Renal pelvis (tissue), 4 donors: ENCODE results near the gene EDN3. TPM values are rescaled to one million over a fixed set of nuclear protein-coding genes. Genes with fewer than 3 reads are reported as not detected.

Experiments used
- DNase-seq: peaks from one replicate; pipeline ENCODE4 v3.0.0-alpha.2; 2013
- polyA plus RNA-seq, 3 donors: library from polyadenylated mRNA; unstranded; fragments of 120-200 nt; gene quantifications; one replicate each; pipeline ENCODE4 v1.2.1, GENCODE V29; 2013; ENCODE audit not compliant: insufficient read length in 3 of 3

Gene EDN3
- polyA plus RNA-seq, 3 donors, result 5.0 to 6.1 (median 5.1) TPM

- DNase-seq, result no peak
These were observed 5.7 kb downstream of the EDN3 start for GRCh38 chr20:59305908-59306655.

DNA sequence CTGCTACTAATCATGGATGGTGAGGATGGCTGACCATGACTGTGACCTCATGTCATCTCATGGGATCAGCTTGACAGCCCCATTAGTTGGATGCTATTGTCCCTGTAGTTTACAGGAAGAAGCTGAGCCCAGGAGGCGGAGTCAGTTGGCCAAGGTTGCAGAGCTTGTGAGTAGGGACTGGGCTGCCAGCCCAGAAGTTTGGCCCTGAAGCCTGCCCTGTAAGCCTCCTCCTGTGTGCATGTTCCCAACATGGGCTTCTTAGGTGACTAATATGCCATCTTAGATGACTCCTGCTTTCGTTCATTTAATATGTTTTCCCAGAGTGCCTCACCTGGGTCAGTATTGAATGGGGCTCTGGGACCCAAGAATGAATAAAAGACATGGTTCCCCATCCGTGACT, 6.9 kb downstream of the EDN3 start:
- DNase-seq, result no peak

DNA sequence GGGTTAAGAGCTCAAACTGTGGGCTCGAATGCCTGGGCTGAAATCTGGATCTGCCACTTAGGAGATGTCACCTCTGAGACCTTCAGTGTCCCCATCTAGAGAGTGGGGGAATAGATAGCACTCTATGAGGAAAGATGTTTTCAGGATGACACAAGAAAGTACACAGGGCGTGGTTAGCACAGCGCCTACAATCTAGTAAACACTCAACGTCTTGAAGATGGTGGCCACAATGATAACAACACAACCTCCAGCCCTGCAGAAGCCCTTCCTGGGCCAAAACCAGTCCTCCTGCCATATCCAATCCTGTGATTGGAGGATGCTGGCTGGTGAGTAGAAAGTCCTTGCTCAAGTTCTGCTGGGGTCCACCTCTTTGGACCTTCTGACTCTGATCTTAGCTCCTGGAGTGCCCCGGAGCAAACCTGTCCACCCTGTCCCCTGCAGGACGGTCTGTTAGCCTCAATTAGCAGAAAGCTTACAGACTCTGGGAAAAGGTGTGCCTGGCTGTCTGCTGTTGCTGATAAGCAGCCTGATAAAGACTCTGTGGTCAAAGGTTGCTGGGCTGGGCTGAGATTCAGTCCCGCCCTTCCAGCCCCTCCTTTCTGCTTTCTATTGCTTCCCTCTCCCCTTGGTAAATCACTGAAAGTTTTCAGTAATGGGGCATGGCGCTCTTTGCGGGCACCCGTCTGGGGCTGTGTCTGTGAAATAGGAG, 8.2 kb downstream of the EDN3 start:
- DNase-seq, result no peak

- DNase-seq, result no peak
These were observed 8.8 kb downstream of the EDN3 start for GRCh38 chr20:59309218-59309617.

DNA sequence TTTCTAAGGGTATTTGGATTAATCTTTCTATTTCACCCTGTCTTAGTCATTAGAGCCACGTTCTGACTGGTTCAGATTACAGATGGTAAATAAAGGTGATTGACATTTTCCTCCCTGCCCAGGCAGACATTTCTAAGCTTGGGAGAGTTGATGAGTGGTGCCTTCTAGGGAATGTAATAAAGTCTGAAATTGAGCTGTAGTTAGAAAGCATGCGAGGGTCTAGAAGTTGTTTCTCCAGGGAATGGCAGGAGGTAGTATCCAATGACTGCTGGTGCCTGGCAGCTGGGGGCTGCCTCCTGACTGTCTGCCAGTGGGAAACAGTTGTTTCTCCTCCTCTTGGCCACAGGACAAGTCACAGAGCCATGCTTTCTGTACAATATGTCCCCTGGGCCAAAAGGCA, 14.6 kb downstream of the EDN3 start:
- peak; percentile 62 for DNase-seq

DNA sequence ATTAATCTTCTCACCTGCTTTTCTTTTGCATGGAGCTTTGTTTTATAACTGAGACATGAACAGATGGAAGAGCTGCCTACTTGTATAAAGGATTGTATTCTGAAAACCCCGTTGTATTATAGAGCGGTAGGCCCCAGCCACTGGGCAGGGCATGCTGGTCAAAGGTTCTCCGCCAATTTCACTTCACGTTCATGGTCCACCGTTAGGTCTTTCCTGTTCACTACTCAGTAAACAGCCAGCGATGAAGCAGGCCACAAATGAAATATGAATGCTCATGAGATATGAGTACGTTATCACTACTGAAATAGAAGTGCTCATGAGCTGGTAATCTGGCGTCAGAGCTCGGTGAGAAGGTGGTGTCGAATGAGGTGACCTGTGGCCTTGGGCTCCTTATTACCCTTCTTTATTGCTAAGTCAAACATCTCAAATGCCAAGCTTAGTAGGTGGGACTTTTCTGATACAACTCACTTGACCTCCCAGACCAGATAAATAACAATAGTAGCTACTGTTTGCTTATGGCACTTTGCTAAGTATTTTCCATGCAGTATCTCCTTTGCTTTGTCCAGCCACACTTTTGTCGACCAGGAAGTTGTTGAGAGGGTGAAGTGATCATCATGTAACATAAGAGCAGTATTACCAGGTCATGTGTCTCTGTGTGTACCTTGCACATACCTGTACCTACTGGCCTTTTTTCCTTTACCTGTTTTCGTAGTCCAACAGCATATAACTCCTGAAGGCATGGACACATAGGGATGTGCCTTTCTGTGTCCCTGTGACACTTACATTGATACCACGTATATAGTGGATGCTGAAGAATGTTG, 16.7 kb downstream of the EDN3 start:
- DNase-seq, result no peak

- no peak for DNase-seq
These were observed 17.9 kb downstream of the EDN3 start for GRCh38 chr20:59318201-59318790.

- no peak for DNase-seq
These were observed 18.4 kb downstream of the EDN3 start for GRCh38 chr20:59318803-59319202.

DNA sequence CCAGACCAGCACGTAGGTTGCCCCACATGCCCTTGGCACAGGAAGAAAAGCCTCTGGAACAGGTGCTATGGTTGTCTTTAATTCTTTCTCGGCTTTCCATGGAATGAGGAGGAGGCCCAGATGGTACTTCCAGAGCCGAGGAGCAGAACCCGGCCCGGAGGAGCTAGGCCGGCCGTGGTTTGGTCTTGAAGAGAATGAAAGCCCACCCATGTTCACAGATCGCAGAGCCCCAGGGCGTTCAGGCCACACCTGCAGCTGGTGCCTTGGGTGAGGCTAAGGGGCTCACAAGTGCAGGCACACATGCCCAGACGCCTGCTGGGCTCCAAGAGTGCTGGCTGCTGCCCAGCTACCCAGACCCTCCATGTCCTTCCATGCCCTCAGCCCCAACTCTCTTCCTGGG, 20.0 kb downstream of the EDN3 start:
- no peak for DNase-seq

GRCh38 chr20:59320854-59321647, 20.6 kb downstream of the EDN3 start:
- DNase-seq, result no peak

DNA sequence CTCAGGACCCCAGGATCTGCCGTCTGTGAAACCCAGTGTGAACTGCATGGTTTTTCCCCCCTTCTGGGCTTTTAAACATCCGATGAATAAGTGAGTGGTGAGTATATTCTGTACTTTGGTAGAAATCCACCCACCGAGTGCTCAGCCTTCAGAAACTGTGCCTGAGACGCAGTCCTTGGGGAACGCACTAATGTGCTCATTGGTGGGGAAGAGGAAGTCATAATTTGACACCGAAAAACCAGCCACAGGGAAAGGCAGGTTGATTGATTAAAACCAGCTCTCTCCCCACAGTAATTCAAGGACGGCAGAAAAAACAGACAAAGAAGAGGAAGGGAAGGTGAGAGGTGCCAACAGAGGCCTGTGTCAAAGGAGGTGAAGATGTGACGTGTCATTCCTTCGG, 21.7 kb downstream of the EDN3 start:
- no peak for DNase-seq

GRCh38 chr20:59322585-59323454, 22.4 kb downstream of the EDN3 start:
- no peak for DNase-seq

DNA sequence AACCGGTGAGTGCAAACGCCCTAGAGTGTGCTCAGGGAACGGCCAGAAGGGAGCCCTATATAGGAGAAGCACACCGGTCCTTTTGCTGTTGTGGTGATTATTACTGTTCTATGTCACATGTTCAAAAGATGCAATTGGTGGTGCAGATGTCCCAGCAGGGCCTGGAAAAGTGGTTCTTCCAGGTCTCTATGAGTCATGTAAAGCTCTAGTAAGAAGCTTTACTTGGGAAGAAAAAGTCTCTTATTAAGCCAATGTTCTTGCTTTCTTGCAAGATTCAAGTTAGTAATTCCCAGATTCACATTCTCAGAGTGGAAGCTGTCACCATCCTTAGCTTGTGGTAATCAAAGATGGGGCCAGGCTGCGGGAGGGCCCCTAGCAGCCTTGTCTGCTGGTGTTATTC, 23.3 kb downstream of the EDN3 start:
- DNase-seq, result no peak

GRCh38 chr20:59324521-59325141, 24.2 kb downstream of the EDN3 start:
- DNase-seq, result no peak

- no peak for DNase-seq
These were observed 24.7 kb downstream of the EDN3 start for GRCh38 chr20:59325142-59325523.

DNA sequence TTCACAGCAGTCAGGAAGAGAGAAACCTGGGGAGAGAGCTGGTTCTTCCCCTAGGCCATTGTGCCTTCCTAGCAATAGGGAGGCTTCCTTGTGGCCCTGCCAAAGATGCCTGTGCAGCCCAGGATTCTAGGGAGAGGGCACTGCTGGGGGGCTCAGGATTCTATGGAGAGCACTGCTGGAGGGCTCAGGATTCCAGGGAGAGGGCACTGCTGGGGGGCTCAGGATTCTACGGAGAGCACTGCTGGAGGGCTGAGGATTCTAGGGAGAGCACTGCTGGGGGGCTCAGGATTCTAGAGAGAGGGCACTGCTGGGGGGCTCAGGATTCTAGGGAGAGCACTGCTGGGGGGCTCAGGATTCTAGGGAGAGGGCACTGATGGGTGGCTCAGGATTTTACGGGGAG, 25.8 kb downstream of the EDN3 start:
- no peak for DNase-seq

DNA sequence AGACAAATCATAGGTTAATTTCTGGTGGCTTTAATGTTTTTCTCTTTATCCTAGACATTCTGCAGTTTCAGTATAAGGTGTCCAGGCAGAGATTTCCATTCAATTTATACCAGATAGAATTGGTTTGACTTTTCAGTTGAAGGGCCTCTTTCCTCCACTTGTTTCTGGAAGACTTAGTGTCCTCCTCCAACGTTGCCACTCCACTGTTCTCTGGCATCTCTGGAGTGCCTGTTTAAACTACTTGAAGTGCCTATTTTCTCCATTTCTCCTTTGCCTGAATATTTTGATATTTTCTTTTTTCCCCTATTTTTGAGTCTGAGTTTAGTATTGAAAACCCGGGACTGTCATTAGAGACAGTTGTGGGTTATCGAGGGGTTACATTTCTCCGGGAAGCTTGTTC, 27.7 kb downstream of the EDN3 start:
- no peak for DNase-seq

GRCh38 chr20:59331721-59332329, 31.4 kb downstream of the EDN3 start:
- no peak for DNase-seq

DNA sequence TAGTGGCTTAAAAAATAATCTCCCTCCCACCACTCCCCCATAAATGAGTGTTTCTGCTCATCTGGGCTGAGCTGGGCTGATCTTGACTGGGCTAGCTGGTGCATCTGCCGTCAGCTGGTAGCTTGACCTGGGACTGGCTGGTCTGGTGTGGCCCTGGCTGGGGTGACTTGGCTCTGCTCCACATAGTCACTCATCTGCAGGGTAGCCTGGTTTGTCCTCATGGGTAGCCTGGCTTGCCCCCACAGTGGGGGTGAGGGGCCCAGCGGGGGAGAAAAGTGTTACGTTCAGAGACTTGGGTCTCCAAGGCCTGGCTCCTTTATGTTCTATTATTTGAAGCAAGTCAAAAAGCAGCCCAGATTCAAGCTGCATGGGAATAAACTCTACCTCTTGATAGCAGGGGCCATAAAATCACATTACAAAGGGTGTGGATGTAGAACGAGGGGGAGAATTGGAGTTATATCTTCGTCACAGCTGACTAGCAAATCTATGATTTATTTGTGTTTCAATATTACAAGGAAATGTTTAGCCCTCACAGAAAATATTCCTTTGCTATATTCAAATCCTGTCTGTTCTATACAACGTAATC, 32.9 kb downstream of the EDN3 start:
- DNase-seq, result no peak
